ENCODE data around the gene C2orf92. TPM values are rescaled to one million over a fixed set of nuclear protein-coding genes. Genes with fewer than 3 reads are reported as not detected.

Gene C2orf92
- total RNA-seq, 1 experiment from 2014 or later: 5.9 TPM

GRCh38 chr2:97702731-97703470, 33.4 kb downstream of the C2orf92 start:
- no peaks in the 10 kb centered on the region for H3K79me2 ChIP-seq (ENCODE audit: low read length)
- no peak overlapping the region for H2AFZ ChIP-seq (ENCODE audit: low read length)
- no peaks in the 10 kb centered on the region for H4K20me1 ChIP-seq (ENCODE audit: insufficient read depth, low read depth, low read length)
- no peaks in the 10 kb centered on the region for H3K9me3 ChIP-seq (ENCODE audit: low read length)
- no peak overlapping the region for H3K4me2 ChIP-seq (ENCODE audit: low read depth, low read length, poor library complexity, severe bottlenecking)
- no peak for DNase-seq
- H3K27ac ChIP-seq (ENCODE audit: low read length): no peak overlapping the region
- H3K36me3 ChIP-seq (ENCODE audit: insufficient read depth, low read length): no peaks in the 10 kb centered on the region
- H3K4me3 ChIP-seq (ENCODE audit: low read length): no peak overlapping the region
- H3K4me1 ChIP-seq (ENCODE audit: low read length): peaks cover 10% of the 10 kb centered on the region
- H3K9ac ChIP-seq (ENCODE audit: low read length): no peak overlapping the region
- no peaks in the 10 kb centered on the region for H3K27me3 ChIP-seq (ENCODE audit: low read length)
- no peaks in the 10 kb centered on the region for H3K9me2 ChIP-seq (replicated peaks; ENCODE audit: insufficient read depth, low read length)

GRCh38 chr2:97703741-97704140, 34.2 kb downstream of the C2orf92 start:
- Histone ChIP-seq H3K4me2 (ENCODE audit: low read depth, low read length, poor library complexity, severe bottlenecking) (no peak overlapping the region), H3K4me1 (ENCODE audit: low read length) (peaks cover 1% of the 10 kb centered on the region), H4K20me1 (ENCODE audit: insufficient read depth, low read depth, low read length) (no peaks in the 10 kb centered on the region), H3K9me3 (ENCODE audit: low read length) (no peaks in the 10 kb centered on the region), H3K27me3 (ENCODE audit: low read length) (no peaks in the 10 kb centered on the region), H3K9me2 (replicated peaks; ENCODE audit: insufficient read depth, low read length) (no peaks in the 10 kb centered on the region), H3K79me2 (ENCODE audit: low read length) (no peaks in the 10 kb centered on the region), H3K27ac (ENCODE audit: low read length) (no peak overlapping the region), H3K4me3 (ENCODE audit: low read length) (no peak overlapping the region), H2AFZ (ENCODE audit: low read length) (no peak overlapping the region), H3K9ac (ENCODE audit: low read length) (no peak overlapping the region), H3K36me3 (ENCODE audit: insufficient read depth, low read length) (no peaks in the 10 kb centered on the region)
- DNase-seq: no peak

GRCh38 chr2:97704989-97705388, 35.5 kb downstream of the C2orf92 start:
- H3K4me1 ChIP-seq (ENCODE audit: low read length): no peaks in the 10 kb centered on the region
- no peaks in the 10 kb centered on the region for H3K9me3 ChIP-seq (ENCODE audit: low read length)
- no peak for DNase-seq
- H3K4me3 ChIP-seq (ENCODE audit: low read length): no peak overlapping the region
- no peaks in the 10 kb centered on the region for H3K79me2 ChIP-seq (ENCODE audit: low read length)
- no peaks in the 10 kb centered on the region for H3K36me3 ChIP-seq (ENCODE audit: insufficient read depth, low read length)
- no peaks in the 10 kb centered on the region for H3K9me2 ChIP-seq (replicated peaks; ENCODE audit: insufficient read depth, low read length)
- no peak overlapping the region for H2AFZ ChIP-seq (ENCODE audit: low read length)
- H3K4me2 ChIP-seq (ENCODE audit: low read depth, low read length, poor library complexity, severe bottlenecking): no peak overlapping the region
- no peaks in the 10 kb centered on the region for H4K20me1 ChIP-seq (ENCODE audit: insufficient read depth, low read depth, low read length)
- H3K9ac ChIP-seq (ENCODE audit: low read length): no peak overlapping the region
- H3K27me3 ChIP-seq (ENCODE audit: low read length): no peaks in the 10 kb centered on the region
- no peak overlapping the region for H3K27ac ChIP-seq (ENCODE audit: low read length)

GRCh38 chr2:97706112-97706511, 36.6 kb downstream of the C2orf92 start:
- no peaks in the 10 kb centered on the region for H3K9me3 ChIP-seq (ENCODE audit: low read length)
- no peak overlapping the region for H3K4me2 ChIP-seq (ENCODE audit: low read depth, low read length, poor library complexity, severe bottlenecking)
- no peaks in the 10 kb centered on the region for H4K20me1 ChIP-seq (ENCODE audit: insufficient read depth, low read depth, low read length)
- H3K9me2 ChIP-seq (replicated peaks; ENCODE audit: insufficient read depth, low read length): no peaks in the 10 kb centered on the region
- H3K4me3 ChIP-seq (ENCODE audit: low read length): no peak overlapping the region
- no peaks in the 10 kb centered on the region for H3K36me3 ChIP-seq (ENCODE audit: insufficient read depth, low read length)
- H2AFZ ChIP-seq (ENCODE audit: low read length): no peak overlapping the region
- H3K27ac ChIP-seq (ENCODE audit: low read length): no peak overlapping the region
- no peaks in the 10 kb centered on the region for H3K27me3 ChIP-seq (ENCODE audit: low read length)
- no peaks in the 10 kb centered on the region for H3K79me2 ChIP-seq (ENCODE audit: low read length)
- H3K9ac ChIP-seq (ENCODE audit: low read length): no peak overlapping the region
- no peaks in the 10 kb centered on the region for H3K4me1 ChIP-seq (ENCODE audit: low read length)
- no peak for DNase-seq

- Histone ChIP-seq H3K4me3 (ENCODE audit: low read length) (no peak overlapping the region), H3K4me1 (ENCODE audit: low read length) (no peaks in the 10 kb centered on the region), H3K36me3 (ENCODE audit: insufficient read depth, low read length) (no peaks in the 10 kb centered on the region), H3K79me2 (ENCODE audit: low read length) (no peaks in the 10 kb centered on the region), H3K9me2 (replicated peaks; ENCODE audit: insufficient read depth, low read length) (no peaks in the 10 kb centered on the region), H3K27ac (ENCODE audit: low read length) (no peak overlapping the region), H3K27me3 (ENCODE audit: low read length) (no peaks in the 10 kb centered on the region), H3K9ac (ENCODE audit: low read length) (no peak overlapping the region), H4K20me1 (ENCODE audit: insufficient read depth, low read depth, low read length) (no peaks in the 10 kb centered on the region), H3K9me3 (ENCODE audit: low read length) (no peaks in the 10 kb centered on the region), H2AFZ (ENCODE audit: low read length) (no peak overlapping the region), H3K4me2 (ENCODE audit: low read depth, low read length, poor library complexity, severe bottlenecking) (no peak overlapping the region)
- DNase-seq: no peak
These were observed 37.3 kb downstream of the C2orf92 start for GRCh38 chr2:97706708-97707345.

GRCh38 chr2:97707362-97708047, 38.0 kb downstream of the C2orf92 start:
- DNase-seq: no peak
- no peaks in the 10 kb centered on the region for H3K79me2 ChIP-seq (ENCODE audit: low read length)
- no peaks in the 10 kb centered on the region for H4K20me1 ChIP-seq (ENCODE audit: insufficient read depth, low read depth, low read length)
- no peaks in the 10 kb centered on the region for H3K4me1 ChIP-seq (ENCODE audit: low read length)
- H3K9me2 ChIP-seq (replicated peaks; ENCODE audit: insufficient read depth, low read length): no peaks in the 10 kb centered on the region
- no peak overlapping the region for H3K4me3 ChIP-seq (ENCODE audit: low read length)
- H3K9ac ChIP-seq (ENCODE audit: low read length): no peak overlapping the region
- H3K27ac ChIP-seq (ENCODE audit: low read length): no peak overlapping the region
- H2AFZ ChIP-seq (ENCODE audit: low read length): no peak overlapping the region
- no peak overlapping the region for H3K4me2 ChIP-seq (ENCODE audit: low read depth, low read length, poor library complexity, severe bottlenecking)
- H3K9me3 ChIP-seq (ENCODE audit: low read length): no peaks in the 10 kb centered on the region
- H3K36me3 ChIP-seq (ENCODE audit: insufficient read depth, low read length): no peaks in the 10 kb centered on the region
- no peaks in the 10 kb centered on the region for H3K27me3 ChIP-seq (ENCODE audit: low read length)

- H3K4me1 ChIP-seq (ENCODE audit: low read length): no peaks in the 10 kb centered on the region
- H3K4me2 ChIP-seq (ENCODE audit: low read depth, low read length, poor library complexity, severe bottlenecking): no peak overlapping the region
- no peak overlapping the region for H3K9ac ChIP-seq (ENCODE audit: low read length)
- H4K20me1 ChIP-seq (ENCODE audit: insufficient read depth, low read depth, low read length): no peaks in the 10 kb centered on the region
- H3K9me3 ChIP-seq (ENCODE audit: low read length): no peaks in the 10 kb centered on the region
- no peak overlapping the region for H3K4me3 ChIP-seq (ENCODE audit: low read length)
- H2AFZ ChIP-seq (ENCODE audit: low read length): no peak overlapping the region
- no peaks in the 10 kb centered on the region for H3K79me2 ChIP-seq (ENCODE audit: low read length)
- DNase-seq: peak; percentile 47
- H3K27me3 ChIP-seq (ENCODE audit: low read length): no peaks in the 10 kb centered on the region
- H3K9me2 ChIP-seq (replicated peaks; ENCODE audit: insufficient read depth, low read length): no peaks in the 10 kb centered on the region
- no peak overlapping the region for H3K27ac ChIP-seq (ENCODE audit: low read length)
- no peaks in the 10 kb centered on the region for H3K36me3 ChIP-seq (ENCODE audit: insufficient read depth, low read length)
These were observed 38.5 kb downstream of the C2orf92 start for GRCh38 chr2:97708048-97708380.

- no peak overlapping the region for H3K27ac ChIP-seq (ENCODE audit: low read length)
- H3K9ac ChIP-seq (ENCODE audit: low read length): no peak overlapping the region
- no peak overlapping the region for H3K4me2 ChIP-seq (ENCODE audit: low read depth, low read length, poor library complexity, severe bottlenecking)
- H3K27me3 ChIP-seq (ENCODE audit: low read length): no peaks in the 10 kb centered on the region
- H3K9me2 ChIP-seq (replicated peaks; ENCODE audit: insufficient read depth, low read length): no peaks in the 10 kb centered on the region
- H2AFZ ChIP-seq (ENCODE audit: low read length): no peak overlapping the region
- H3K9me3 ChIP-seq (ENCODE audit: low read length): no peaks in the 10 kb centered on the region
- no peak overlapping the region for H3K4me3 ChIP-seq (ENCODE audit: low read length)
- no peaks in the 10 kb centered on the region for H3K79me2 ChIP-seq (ENCODE audit: low read length)
- no peaks in the 10 kb centered on the region for H3K4me1 ChIP-seq (ENCODE audit: low read length)
- DNase-seq: no peak
- no peaks in the 10 kb centered on the region for H3K36me3 ChIP-seq (ENCODE audit: insufficient read depth, low read length)
- no peaks in the 10 kb centered on the region for H4K20me1 ChIP-seq (ENCODE audit: insufficient read depth, low read depth, low read length)
These were observed 39.1 kb downstream of the C2orf92 start for GRCh38 chr2:97708608-97709007.

All from Karpas-422 (cell line).